ENCODE data around the gene TENM3. TPM values are rescaled to one million over a fixed set of nuclear protein-coding genes. Genes with fewer than 3 reads are reported as not detected.
A peak's percentile ranks its signal among the peaks of the same experiment; 100 is the strongest.

The TENM3 gene
- total RNA-seq, 4 donors from 2014 or later: 3.4 to 9.8 (median 6.9) TPM

DNA sequence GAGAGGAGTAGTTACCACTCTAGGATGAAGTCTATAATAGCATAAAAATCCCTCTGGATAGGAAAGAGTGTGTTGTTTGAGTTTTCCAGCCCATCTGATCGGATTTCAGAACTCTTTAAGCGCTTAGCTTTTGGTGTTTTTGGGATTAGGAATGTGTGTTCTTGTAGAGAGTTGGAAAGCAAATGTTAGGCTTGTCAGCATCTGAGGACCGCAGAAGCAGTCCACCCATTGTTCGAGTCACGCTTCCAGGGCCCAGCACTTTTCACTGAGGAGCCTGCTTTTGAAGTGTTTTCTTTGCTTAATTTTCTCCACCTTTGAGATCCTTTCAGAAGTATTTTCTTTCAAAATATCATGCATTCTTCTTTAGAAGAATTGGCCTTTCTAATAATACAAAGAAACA, 306.2 kb downstream of the TENM3 start:
- H3K36me3 ChIP-seq: no peaks in the 10 kb centered on the region
- 70 to 84% methylated on average over 5 of the region's 5 CpGs for WGBS, 2 donors (ENCODE audit: low coverage in 1 of 2)
- no peaks in the 10 kb centered on the region for H3K4me1 ChIP-seq
- H3K4me3 ChIP-seq: no peak overlapping the region
- no peak overlapping the region for H3K27ac ChIP-seq
- H3K9me3 ChIP-seq: no peaks in the 10 kb centered on the region
- no peak for DNase-seq
- TF ChIP-seq EP300 (IDR thresholded peaks at IDR 0.05; ENCODE audit: low read depth) (no peak), POLR2A (IDR thresholded peaks at IDR 0.05) (no peak), POLR2AphosphoS5 (IDR thresholded peaks at IDR 0.05) (no peak)
- TF ChIP-seq, protein P1, sequence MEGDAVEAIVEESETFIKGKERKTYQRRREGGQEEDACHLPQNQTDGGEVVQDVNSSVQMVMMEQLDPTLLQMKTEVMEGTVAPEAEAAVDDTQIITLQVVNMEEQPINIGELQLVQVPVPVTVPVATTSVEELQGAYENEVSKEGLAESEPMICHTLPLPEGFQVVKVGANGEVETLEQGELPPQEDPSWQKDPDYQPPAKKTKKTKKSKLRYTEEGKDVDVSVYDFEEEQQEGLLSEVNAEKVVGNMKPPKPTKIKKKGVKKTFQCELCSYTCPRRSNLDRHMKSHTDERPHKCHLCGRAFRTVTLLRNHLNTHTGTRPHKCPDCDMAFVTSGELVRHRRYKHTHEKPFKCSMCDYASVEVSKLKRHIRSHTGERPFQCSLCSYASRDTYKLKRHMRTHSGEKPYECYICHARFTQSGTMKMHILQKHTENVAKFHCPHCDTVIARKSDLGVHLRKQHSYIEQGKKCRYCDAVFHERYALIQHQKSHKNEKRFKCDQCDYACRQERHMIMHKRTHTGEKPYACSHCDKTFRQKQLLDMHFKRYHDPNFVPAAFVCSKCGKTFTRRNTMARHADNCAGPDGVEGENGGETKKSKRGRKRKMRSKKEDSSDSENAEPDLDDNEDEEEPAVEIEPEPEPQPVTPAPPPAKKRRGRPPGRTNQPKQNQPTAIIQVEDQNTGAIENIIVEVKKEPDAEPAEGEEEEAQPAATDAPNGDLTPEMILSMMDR (IDR thresholded peaks at IDR 0.05): no peak
- in situ Hi-C loops (cut with MboI; ENCODE audit: low pct_ligation_motif_present in 1 of 4, low pct_unique_long_range_greater_than_20kb in 1 of 4, low sequenced_read_pairs in 3 of 4): no loop called here
- no peaks in the 10 kb centered on the region for H3K27me3 ChIP-seq
- intact Hi-C loops (cut with DNase I; ENCODE audit: low total_unique reads): no loop called here

DNA sequence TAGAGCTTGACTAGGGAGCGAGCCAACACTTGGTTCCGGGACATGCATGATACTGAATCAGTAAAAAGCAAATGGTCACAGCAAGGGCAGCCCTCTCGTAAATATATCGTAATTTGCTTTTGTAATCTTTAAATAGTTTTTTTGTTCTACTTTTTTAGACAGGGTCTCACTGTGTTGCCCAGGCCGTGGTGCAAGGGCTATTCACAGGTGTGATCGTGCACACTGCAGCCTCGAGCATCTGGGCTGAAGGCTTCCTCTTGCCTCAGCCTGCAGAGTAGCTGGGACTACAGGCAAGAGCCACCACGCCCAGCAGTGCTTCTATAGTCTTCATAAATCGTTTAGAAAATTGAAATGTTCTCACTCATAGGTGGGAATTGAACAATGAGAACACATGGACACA, 309.7 kb downstream of the TENM3 start:
- Histone ChIP-seq H3K27ac (no peak overlapping the region), H3K9me3 (no peaks in the 10 kb centered on the region)

DNA sequence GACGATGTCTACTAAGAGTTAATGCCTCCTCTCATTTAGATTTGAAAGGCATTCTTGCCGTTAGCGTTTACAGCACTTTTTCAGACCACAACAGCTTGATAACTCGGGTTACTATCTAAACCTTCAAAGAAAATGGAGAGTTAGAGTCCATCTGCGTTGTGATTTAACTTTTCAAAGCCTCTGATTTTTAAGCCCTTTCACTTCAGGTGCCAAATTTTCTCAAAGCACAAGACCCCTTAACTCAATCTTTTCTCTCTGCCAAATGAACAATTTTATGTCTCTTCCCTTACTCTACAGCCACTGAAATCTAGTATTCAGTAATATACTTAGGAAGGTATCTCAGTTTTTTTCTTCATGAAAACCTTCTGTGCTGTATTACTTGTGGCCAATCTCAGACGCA, 310.5 kb downstream of the TENM3 start:
- Histone ChIP-seq H3K4me3 (peak overlapping the region in 1 of 4 donors; percentile 5), H3K4me1 (no peaks in the 10 kb centered on the region), H3K9me3 (no peaks in the 10 kb centered on the region), H3K27me3 (no peaks in the 10 kb centered on the region), H3K27ac (peak overlapping the region in 1 of 4 donors; percentile 0), H3K36me3 (no peaks in the 10 kb centered on the region)
- TF ChIP-seq POLR2AphosphoS5 (IDR thresholded peaks at IDR 0.05) (no peak), POLR2A (IDR thresholded peaks at IDR 0.05) (no peak), EP300 (IDR thresholded peaks at IDR 0.05; ENCODE audit: low read depth) (no peak)
- TF ChIP-seq, protein P1 (IDR thresholded peaks at IDR 0.05): no peak
- 13 to 30% methylated on average over 4 to 6 of the region's 6 CpGs for WGBS, 2 donors (ENCODE audit: low coverage in 1 of 2)
- in situ Hi-C loops (cut with MboI; ENCODE audit: low pct_ligation_motif_present in 1 of 4, low pct_unique_long_range_greater_than_20kb in 1 of 4, low sequenced_read_pairs in 3 of 4): no loop called here
- intact Hi-C loops (cut with DNase I; ENCODE audit: low total_unique reads): no loop called here
- DNase-seq: no peak

More for the DNA sequence above, 309.7 kb downstream of the TENM3 start:
- no peak for DNase-seq
- 70 to 77% methylated on average over 6 to 9 of the region's 9 CpGs for WGBS, 2 donors (ENCODE audit: low coverage in 1 of 2)
- Histone ChIP-seq H3K4me1 (no peaks in the 10 kb centered on the region), H3K4me3 (no peak overlapping the region), H3K36me3 (no peaks in the 10 kb centered on the region), H3K27me3 (no peaks in the 10 kb centered on the region)
- in situ Hi-C loops (cut with MboI; ENCODE audit: low pct_ligation_motif_present in 1 of 4, low pct_unique_long_range_greater_than_20kb in 1 of 4, low sequenced_read_pairs in 3 of 4): no loop called here
- intact Hi-C loops (cut with DNase I; ENCODE audit: low total_unique reads): no loop called here
- TF ChIP-seq POLR2AphosphoS5 (IDR thresholded peaks at IDR 0.05): no peak
- TF ChIP-seq, protein P1 (IDR thresholded peaks at IDR 0.05): no peak

DNA sequence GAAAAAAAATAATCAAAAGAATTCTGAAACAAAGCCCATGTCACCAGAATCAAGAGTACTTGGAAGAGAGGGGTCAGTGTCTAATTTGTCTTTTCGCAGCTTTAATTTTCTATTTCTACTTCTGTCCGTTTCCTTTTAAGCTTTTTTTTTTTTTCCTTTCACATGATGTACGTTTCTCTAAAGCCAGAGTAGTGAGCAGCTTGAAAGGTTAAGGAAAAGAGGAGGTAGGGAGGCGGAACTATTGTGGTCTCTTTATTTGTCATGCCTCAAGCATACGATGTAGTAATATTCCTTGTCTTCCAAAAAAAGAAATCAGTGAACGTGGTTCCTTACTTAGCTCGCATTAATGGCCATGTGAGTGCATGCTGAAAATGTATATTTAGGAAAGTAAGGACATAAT, 311.5 kb downstream of the TENM3 start:
- TF ChIP-seq, protein P1 (IDR thresholded peaks at IDR 0.05): no peak
- TF ChIP-seq POLR2A (IDR thresholded peaks at IDR 0.05) (no peak), EP300 (IDR thresholded peaks at IDR 0.05; ENCODE audit: low read depth) (no peak), POLR2AphosphoS5 (IDR thresholded peaks at IDR 0.05) (no peak)
- Histone ChIP-seq H3K4me1 (no peaks in the 10 kb centered on the region), H3K27ac (no peak overlapping the region), H3K9me3 (no peaks in the 10 kb centered on the region), H3K27me3 (no peaks in the 10 kb centered on the region), H3K36me3 (no peaks in the 10 kb centered on the region), H3K4me3 (no peak overlapping the region)
- WGBS, 2 donors (ENCODE audit: low coverage in 1 of 2): 71 to 75% methylated on average over 7 of the region's 7 CpGs
- intact Hi-C loops (cut with DNase I; ENCODE audit: low total_unique reads) (no loop called here), in situ Hi-C loops (cut with MboI; ENCODE audit: low pct_ligation_motif_present in 1 of 4, low pct_unique_long_range_greater_than_20kb in 1 of 4, low sequenced_read_pairs in 3 of 4) (no loop called here)
- DNase-seq: no peak
